ENCODE measurements around the gene SLC17A7. TPM values are rescaled to one million over a fixed set of nuclear protein-coding genes. Genes with fewer than 3 reads are reported as not detected.

Gene SLC17A7
- total and polyA plus RNA-seq, 9 of the 15 experiments (the other 6 are each of a cell fraction or from before 2014, with no cell fraction given): 1.1 to 15.7 (median 2.4) TPM

DNA sequence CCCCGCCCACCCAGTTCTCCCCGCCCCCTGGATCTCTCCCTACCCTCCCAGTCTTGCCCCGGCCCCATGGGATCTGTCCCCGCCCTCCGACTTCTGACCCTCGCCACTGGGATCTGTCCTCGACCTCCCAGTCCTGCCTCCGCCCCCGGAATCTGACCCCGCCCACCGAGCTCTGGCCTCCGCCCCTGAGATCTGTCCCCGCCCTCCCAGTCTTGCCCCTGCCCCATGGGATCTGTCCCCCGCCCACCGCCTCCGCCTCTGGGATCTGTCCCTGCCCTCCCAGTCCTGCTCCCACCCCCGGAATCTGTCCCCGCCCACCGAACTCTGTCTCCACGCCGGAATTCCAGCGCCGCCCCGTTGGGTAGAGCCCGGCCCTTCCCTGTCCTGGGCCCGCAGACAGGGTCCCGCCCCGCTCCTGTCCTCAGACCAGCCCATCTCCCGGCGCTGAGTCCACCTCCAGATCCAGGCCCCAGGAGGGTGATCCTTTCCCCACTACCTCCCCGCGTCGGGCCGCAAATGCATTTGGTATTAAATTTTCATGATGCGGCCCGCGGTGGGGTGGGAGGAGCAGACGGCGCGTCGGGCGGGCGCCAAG is 1.5 kb upstream of the SLC17A7 start:
- Histone ChIP-seq H3K4me2 (ENCODE audit: insufficient read depth, low read length) (peak overlapping the region; percentile 89), H3K79me2 (ENCODE audit: control insufficient read depth, insufficient read depth, low read length) (0 out of 3 replicates have a peak, but pooled peaks cover under 1% of the 10 kb centered on the region), H2AFZ (ENCODE audit: low read depth, low read length) (peak overlapping the region; percentile 99), H3K9me1 (ENCODE audit: control insufficient read depth, insufficient read depth, low read length) (no peaks in the 10 kb centered on the region), H3K27me3 (ENCODE audit: control insufficient read depth in 2 of 2, insufficient read depth in 2 of 2, low read length in 2 of 2) (peaks cover 7 to 19% of the 10 kb centered on the region in 2 experiments; a peak in 4 of 5 replicates), H3K9ac (ENCODE audit: insufficient read depth in 1 of 2, low read depth in 2 of 2, low read length in 2 of 2) (peak overlapping the region; percentile 67 to 89), H3K4me1 (replicated peaks in 1 of 2; ENCODE audit: control insufficient read depth in 2 of 2, insufficient read depth in 2 of 2, low read length in 2 of 2) (peaks cover 26 to 52% of the 10 kb centered on the region in 2 experiments), H4K20me1 (replicated peaks; ENCODE audit: control insufficient read depth, insufficient read depth, low read length) (no peaks in the 10 kb centered on the region; the same call in 1 of the 2 replicates), H3K36me3 (ENCODE audit: control insufficient read depth, insufficient read depth, low read length) (peaks cover 16% of the 10 kb centered on the region; the same call in 1 of the 3 replicates), H3K27ac (ENCODE audit: extremely low read depth, low read depth, low read length) (peak overlapping the region; percentile 78), H3K4me3 (peak overlapping the region; percentile 84), H3K9me3 (replicated peaks; ENCODE audit: control insufficient read depth, insufficient read depth, low read depth, low read length) (no peaks in the 10 kb centered on the region)
- no TSS peak for BruUV-seq (replicated peaks)
- CTCF ChIA-PET (ENCODE audit: low intra/inter-chr PET ratio): interaction anchor here (0.6 to 3.1 kb wide), 3 partner anchors 50 to 215 kb away, joined by 3 to 59 read pairs (median 4); partner anchors contain the start of gene DKKL1
- POLR2A ChIA-PET: interaction anchor here (0.6 to 1.3 kb wide), 2 partner anchors 9 to 46 kb away, joined by 3 read pairs; no protein-coding TSS in a partner anchor
- no peak for FAIRE-seq
- 0% methylated on average over 24 of the region's 43 CpGs for WGBS (ENCODE audit: insufficient coverage, low coverage, missing lambda C conversion rate)
- peak; percentile 68 for ATAC-seq
- in situ Hi-C loops (cut with MboI) (no loop called here), intact Hi-C loops (cut with micrococcal nuclease) (loop anchor here (1.0 to 10.0 kb wide), 4 partner anchors 20 to 291 kb away; partner anchors contain the start of gene PTH2)
- peak; percentile 85 to 95 (median 89) for DNase-seq (ENCODE audit: extremely low read depth in 1 of 4, low spot score in 3 of 4)
- TF ChIP-seq LCOR (CRISPR knock-in tag; IDR thresholded peaks at IDR 0.05) (0 out of 2 replicates have a peak, but pooled peaks have one; percentile 14), PHF8 (IDR thresholded peaks at IDR 0.05; ENCODE audit: borderline replicate concordance, low read length) (peak; percentile 59; the same call in 1 of the 2 replicates), PURB (CRISPR knock-in tag; IDR thresholded peaks at IDR 0.05; ENCODE audit: low read depth) (no peak), CC2D1A (IDR thresholded peaks at IDR 0.05) (peak; percentile 91), TEAD1 (CRISPR knock-in tag; IDR thresholded peaks at IDR 0.05) (peak in 1 of 2 experiments; percentile 10; a peak in 1 of 4 replicates), NR2C2 (CRISPR knock-in tag; IDR thresholded peaks at IDR 0.05) (no peak), NR2C2 (tag; IDR thresholded peaks at IDR 0.05) (peak; percentile 20; the same call in 1 of the 2 replicates), ZBTB7A (IDR thresholded peaks at IDR 0.05; ENCODE audit: borderline replicate concordance, control insufficient read depth, low read depth, low read length) (peak; percentile 20; the same call in 1 of the 2 replicates), SUPT5H (IDR thresholded peaks at IDR 0.05) (0 out of 2 replicates have a peak, but pooled peaks have one; percentile 49), ZSCAN29 (IDR thresholded peaks at IDR 0.05) (no peak)
- TF ChIP-seq, protein P1, sequence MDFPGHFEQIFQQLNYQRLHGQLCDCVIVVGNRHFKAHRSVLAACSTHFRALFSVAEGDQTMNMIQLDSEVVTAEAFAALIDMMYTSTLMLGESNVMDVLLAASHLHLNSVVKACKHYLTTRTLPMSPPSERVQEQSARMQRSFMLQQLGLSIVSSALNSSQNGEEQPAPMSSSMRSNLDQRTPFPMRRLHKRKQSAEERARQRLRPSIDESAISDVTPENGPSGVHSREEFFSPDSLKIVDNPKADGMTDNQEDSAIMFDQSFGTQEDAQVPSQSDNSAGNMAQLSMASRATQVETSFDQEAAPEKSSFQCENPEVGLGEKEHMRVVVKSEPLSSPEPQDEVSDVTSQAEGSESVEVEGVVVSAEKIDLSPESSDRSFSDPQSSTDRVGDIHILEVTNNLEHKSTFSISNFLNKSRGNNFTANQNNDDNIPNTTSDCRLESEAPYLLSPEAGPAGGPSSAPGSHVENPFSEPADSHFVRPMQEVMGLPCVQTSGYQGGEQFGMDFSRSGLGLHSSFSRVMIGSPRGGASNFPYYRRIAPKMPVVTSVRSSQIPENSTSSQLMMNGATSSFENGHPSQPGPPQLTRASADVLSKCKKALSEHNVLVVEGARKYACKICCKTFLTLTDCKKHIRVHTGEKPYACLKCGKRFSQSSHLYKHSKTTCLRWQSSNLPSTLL (IDR thresholded peaks at IDR 0.05): peak; percentile 37; the same call in 1 of the 2 replicates
- TF ChIP-seq, protein P2, sequence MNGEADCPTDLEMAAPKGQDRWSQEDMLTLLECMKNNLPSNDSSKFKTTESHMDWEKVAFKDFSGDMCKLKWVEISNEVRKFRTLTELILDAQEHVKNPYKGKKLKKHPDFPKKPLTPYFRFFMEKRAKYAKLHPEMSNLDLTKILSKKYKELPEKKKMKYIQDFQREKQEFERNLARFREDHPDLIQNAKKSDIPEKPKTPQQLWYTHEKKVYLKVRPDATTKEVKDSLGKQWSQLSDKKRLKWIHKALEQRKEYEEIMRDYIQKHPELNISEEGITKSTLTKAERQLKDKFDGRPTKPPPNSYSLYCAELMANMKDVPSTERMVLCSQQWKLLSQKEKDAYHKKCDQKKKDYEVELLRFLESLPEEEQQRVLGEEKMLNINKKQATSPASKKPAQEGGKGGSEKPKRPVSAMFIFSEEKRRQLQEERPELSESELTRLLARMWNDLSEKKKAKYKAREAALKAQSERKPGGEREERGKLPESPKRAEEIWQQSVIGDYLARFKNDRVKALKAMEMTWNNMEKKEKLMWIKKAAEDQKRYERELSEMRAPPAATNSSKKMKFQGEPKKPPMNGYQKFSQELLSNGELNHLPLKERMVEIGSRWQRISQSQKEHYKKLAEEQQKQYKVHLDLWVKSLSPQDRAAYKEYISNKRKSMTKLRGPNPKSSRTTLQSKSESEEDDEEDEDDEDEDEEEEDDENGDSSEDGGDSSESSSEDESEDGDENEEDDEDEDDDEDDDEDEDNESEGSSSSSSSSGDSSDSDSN (IDR thresholded peaks at IDR 0.05; ENCODE audit: borderline replicate concordance in 1 of 2, low read depth in 2 of 2, low read length in 2 of 2): 0 out of 4 replicates have a peak, but pooled peaks of 1 of the 2 experiments have one; percentile 8
- TF ChIP-seq, protein P3, sequence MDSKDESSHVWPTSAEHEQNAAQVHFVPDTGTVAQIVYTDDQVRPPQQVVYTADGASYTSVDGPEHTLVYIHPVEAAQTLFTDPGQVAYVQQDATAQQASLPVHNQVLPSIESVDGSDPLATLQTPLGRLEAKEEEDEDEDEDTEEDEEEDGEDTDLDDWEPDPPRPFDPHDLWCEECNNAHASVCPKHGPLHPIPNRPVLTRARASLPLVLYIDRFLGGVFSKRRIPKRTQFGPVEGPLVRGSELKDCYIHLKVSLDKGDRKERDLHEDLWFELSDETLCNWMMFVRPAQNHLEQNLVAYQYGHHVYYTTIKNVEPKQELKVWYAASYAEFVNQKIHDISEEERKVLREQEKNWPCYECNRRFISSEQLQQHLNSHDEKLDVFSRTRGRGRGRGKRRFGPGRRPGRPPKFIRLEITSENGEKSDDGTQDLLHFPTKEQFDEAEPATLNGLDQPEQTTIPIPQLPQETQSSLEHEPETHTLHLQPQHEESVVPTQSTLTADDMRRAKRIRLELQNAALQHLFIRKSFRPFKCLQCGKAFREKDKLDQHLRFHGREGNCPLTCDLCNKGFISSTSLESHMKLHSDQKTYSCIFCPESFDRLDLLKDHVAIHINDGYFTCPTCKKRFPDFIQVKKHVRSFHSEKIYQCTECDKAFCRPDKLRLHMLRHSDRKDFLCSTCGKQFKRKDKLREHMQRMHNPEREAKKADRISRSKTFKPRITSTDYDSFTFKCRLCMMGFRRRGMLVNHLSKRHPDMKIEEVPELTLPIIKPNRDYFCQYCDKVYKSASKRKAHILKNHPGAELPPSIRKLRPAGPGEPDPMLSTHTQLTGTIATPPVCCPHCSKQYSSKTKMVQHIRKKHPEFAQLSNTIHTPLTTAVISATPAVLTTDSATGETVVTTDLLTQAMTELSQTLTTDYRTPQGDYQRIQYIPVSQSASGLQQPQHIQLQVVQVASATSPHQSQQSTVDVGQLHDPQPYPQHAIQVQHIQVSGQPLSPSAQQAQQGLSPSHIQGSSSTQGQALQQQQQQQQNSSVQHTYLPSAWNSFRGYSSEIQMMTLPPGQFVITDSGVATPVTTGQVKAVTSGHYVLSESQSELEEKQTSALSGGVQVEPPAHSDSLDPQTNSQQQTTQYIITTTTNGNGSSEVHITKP (IDR thresholded peaks at IDR 0.05; ENCODE audit: partially characterized antibody): peak; percentile 54
